GM12878 (cell line): ENCODE measurements around the gene FEN1. TPM values are rescaled to one million over a fixed set of nuclear protein-coding genes. Genes with fewer than 3 reads are reported as not detected.

Source experiments
- ATAC-seq: fragments of 200-7000 bp; cut with Tn5 transposase; 3 replicates; pipeline ENCODE4 v1.9.1; 2020; ENCODE audit warnings: mild to moderate bottlenecking, moderate library complexity
- BruUV-seq: library from RNA; stranded (reverse); fragments of 400-500 nt; replicated peaks from 2 replicates; lab custom pipeline; 2021; lab: Mats Ljungman, UMichigan
- CTCF ChIA-PET: fragments of 300-600 bp; sonication (Branson Sonifier 250); formaldehyde crosslinking; extraction: SDS; loops from one replicate; lab custom pipeline; 2021; ENCODE audit warnings: inconsistent platforms; lab: Yijun Ruan, JAX
- POLR2A ChIA-PET: fragments of 350-600 bp; formaldehyde crosslinking; extraction: SDS; loops from one replicate; lab custom pipeline; 2021; ENCODE audit warnings: inconsistent platforms; lab: Charles Lee
- RAD21 ChIA-PET: fragments of 300-600 bp; sonication (Branson Sonifier 250); formaldehyde crosslinking; loops from one replicate; lab custom pipeline; 2023; ENCODE audit warnings: antibody characterized with exemption; ENCODE audit not compliant: unreplicated experiment; lab: Charles Lee
- SMC1A ChIA-PET: fragments of 300-600 bp; sonication (Branson Sonifier 250); formaldehyde crosslinking; loops from one replicate; lab custom pipeline; 2023; ENCODE audit not compliant: unreplicated experiment, uncharacterized antibody; lab: Charles Lee
- DNase-seq: peaks from one replicate; pipeline ENCODE4 v3.0.0-alpha.2; 2011; ENCODE audit warnings: low read depth, low spot score
- FAIRE-seq: peaks from 3 replicates; lab custom pipeline; 2011; peaks lifted over from hg19 to GRCh38; lab: Jason Lieb, UNC
- H2AFZ ChIP-seq: 2 replicates; pipeline ENCODE4 v1.6.0; 2011; ENCODE audit warnings: low read depth, low read length, control low read depth; ENCODE audit not compliant: control insufficient read depth
- H3K27ac ChIP-seq: 2 replicates; pipeline ENCODE4 v1.5.1; 2011; ENCODE audit warnings: control low read depth; ENCODE audit not compliant: control insufficient read depth, insufficient read depth
- H3K27me3 ChIP-seq, 2 experiments: replicated peaks in 1 of 2; 2 replicates each; pipeline versions ENCODE4 v1.6.0 to v1.6.1; 2011; ENCODE audit warnings: low read length in 1 of 2; ENCODE audit not compliant: control insufficient read depth in 2 of 2, insufficient read depth in 2 of 2
- H3K36me3 ChIP-seq, 2 experiments: 2 replicates each; pipeline ENCODE4 v1.5.1; 2011; ENCODE audit warnings: low read length in 1 of 2; ENCODE audit not compliant: control insufficient read depth in 2 of 2, insufficient read depth in 2 of 2
- H3K4me1 ChIP-seq: 2 replicates; pipeline ENCODE4 v1.6.1; 2011; ENCODE audit warnings: mild to moderate bottlenecking, low read length, moderate library complexity, mixed read lengths; ENCODE audit not compliant: control insufficient read depth, insufficient read depth
- H3K4me2 ChIP-seq: 2 replicates; pipeline ENCODE4 v1.6.0; 2011; ENCODE audit warnings: control low read depth; ENCODE audit not compliant: control insufficient read depth, insufficient read depth
- H3K4me3 ChIP-seq: fragments of 200-600 bp; sonication (generic); 2 replicates; pipeline ENCODE4 v1.5.1; 2016
- H3K79me2 ChIP-seq: 2 replicates; pipeline ENCODE4 v1.6.0; 2011; ENCODE audit warnings: low read length; ENCODE audit not compliant: control insufficient read depth, insufficient read depth
- H3K9ac ChIP-seq: 2 replicates; pipeline ENCODE4 v1.8.0; 2011; ENCODE audit warnings: low read length, control low read depth, mixed read lengths; ENCODE audit not compliant: control insufficient read depth, insufficient read depth
- H3K9me3 ChIP-seq: replicated peaks from 3 replicates; pipeline ENCODE4 v1.5.1; 2011; ENCODE audit warnings: mild to moderate bottlenecking, low read length; ENCODE audit not compliant: control insufficient read depth, insufficient read depth
- H4K20me1 ChIP-seq: 2 replicates; pipeline ENCODE4 v1.6.0; 2011; ENCODE audit not compliant: control insufficient read depth, insufficient read depth
- BMI1 ChIP-seq: fragments of 450-650 bp; IDR thresholded peaks from 2 replicates; pipeline ENCODE4 v1.6.1; 2016; ENCODE audit warnings: mild to moderate bottlenecking, moderate library complexity, borderline replicate concordance
- IKZF1 ChIP-seq: fragments of 450-650 bp; conservative IDR thresholded peaks from 2 replicates; pipeline ENCODE4 v1.6.1; 2017; ENCODE audit warnings: antibody characterized with exemption, mild to moderate bottlenecking
- MTA2 ChIP-seq: fragments of 450-650 bp; IDR thresholded peaks from 2 replicates; pipeline ENCODE4 v1.6.1; 2016; ENCODE audit warnings: low read depth, mild to moderate bottlenecking, moderate library complexity
- POLR2A ChIP-seq: IDR thresholded peaks from 2 replicates; pipeline ENCODE4 v1.6.1; 2011; ENCODE audit warnings: low read depth, mild to moderate bottlenecking, low read length
- WRNIP1 ChIP-seq: IDR thresholded peaks from 2 replicates; pipeline ENCODE4 v1.6.1; 2011; ENCODE audit warnings: low read depth, low read length, improper control_type of control experiment, borderline replicate concordance
- WGBS: methylation state at CpG from one replicate; pipeline ENCODE4 v1.1.6; 2016; ENCODE audit warnings: low lambda C conversion rate; ENCODE audit not compliant: insufficient replicate concordance, insufficient coverage; ENCODE audit errors: missing lambda C conversion rate; 5-methylcytosine and 5-hydroxymethylcytosine counted together
- in situ Hi-C: fragments of 300-500 bp; cut with MboI; formaldehyde crosslinking; loops from 9 replicates; pipeline ENCODE4 v1.14.3; 2018; ENCODE audit warnings: mixed read lengths
- intact Hi-C: fragments of 100-400 bp; cut with micrococcal nuclease; formaldehyde crosslinking; loops from one replicate; pipeline ENCODE4 v1.14.2; 2022; ENCODE audit not compliant: unreplicated experiment
- polyA plus RNA-seq, 11 experiments: library from polyadenylated mRNA; depleted of rRNA in 4 of 11; unstranded in 6 of 11; stranded (reverse) in 5 of 11; fragments of >200 nt; fragmentation: Nextera tagmentation in 4 of 11; fragmentation: Illumina TruSeq in 1 of 11; extraction: Ambion mirVana in 4 of 11; extraction: Trizol in 1 of 11; gene quantifications; 1 replicate in 1 of 11; 2 replicates in 10 of 11; pipeline versions ENCODE4 v1.2.1 to v1.2.3, GENCODE V29; 2011 to 2016; ENCODE audit warnings: inconsistent platforms in 2 of 11, missing spikeins in 2 of 11, low read depth in 1 of 11
- total RNA-seq, 4 experiments: library from RNA; depleted of rRNA in 3 of 4; stranded (reverse); fragments of >200 nt in 3 of 4; fragmentation: Illumina TruSeq in 1 of 4; extraction: Trizol in 1 of 4; gene quantifications; 2 replicates each; pipeline versions ENCODE4 v1.2.1 to v1.2.3, GENCODE V29; 2013 to 2021
- TF ChIP-seq, protein P1 (sequence below): fragments of 450-650 bp; IDR thresholded peaks from 2 replicates; pipeline ENCODE4 v1.6.1; 2018; ENCODE audit warnings: borderline replicate concordance, mild to moderate bottlenecking; ENCODE audit not compliant: partially characterized antibody
- TF ChIP-seq, protein P2 (sequence below): fragments of 450-650 bp; formaldehyde crosslinking; IDR thresholded peaks from 2 replicates; pipeline ENCODE4 v1.4.0; 2022; ENCODE audit warnings: mild to moderate bottlenecking, moderate library complexity

FEN1 gene
- total and polyA plus RNA-seq, 10 of the 15 experiments (the other 5 are each of a cell fraction or from before 2014, with no cell fraction given): 54.8 to 282 (median 125) TPM

DNA sequence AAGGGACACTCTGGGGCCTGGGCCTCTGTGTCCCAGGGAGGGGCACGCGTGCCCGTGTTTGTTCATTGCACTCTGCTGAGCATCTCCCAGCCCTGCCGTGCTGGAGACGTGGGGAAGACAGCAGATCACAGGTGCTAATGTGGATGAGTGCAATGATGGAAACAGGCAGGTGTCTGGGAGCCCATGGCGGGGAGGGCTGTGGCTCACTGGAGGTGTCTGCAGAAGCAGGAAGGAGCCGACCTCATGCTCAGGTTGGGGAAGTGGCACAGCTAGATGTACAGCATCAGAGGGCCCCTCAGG is 8.3 kb upstream of the FEN1 start (continued):
- TF ChIP-seq, protein P1, sequence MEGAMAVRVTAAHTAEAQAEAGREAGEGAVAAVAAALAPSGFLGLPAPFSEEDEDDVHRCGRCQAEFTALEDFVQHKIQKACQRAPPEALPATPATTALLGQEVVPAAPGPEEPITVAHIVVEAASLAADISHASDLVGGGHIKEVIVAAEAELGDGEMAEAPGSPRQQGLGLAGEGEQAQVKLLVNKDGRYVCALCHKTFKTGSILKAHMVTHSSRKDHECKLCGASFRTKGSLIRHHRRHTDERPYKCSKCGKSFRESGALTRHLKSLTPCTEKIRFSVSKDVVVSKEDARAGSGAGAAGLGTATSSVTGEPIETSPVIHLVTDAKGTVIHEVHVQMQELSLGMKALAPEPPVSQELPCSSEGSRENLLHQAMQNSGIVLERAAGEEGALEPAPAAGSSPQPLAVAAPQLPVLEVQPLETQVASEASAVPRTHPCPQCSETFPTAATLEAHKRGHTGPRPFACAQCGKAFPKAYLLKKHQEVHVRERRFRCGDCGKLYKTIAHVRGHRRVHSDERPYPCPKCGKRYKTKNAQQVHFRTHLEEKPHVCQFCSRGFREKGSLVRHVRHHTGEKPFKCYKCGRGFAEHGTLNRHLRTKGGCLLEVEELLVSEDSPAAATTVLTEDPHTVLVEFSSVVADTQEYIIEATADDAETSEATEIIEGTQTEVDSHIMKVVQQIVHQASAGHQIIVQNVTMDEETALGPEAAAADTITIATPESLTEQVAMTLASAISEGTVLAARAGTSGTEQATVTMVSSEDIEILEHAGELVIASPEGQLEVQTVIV: no peak

DNA sequence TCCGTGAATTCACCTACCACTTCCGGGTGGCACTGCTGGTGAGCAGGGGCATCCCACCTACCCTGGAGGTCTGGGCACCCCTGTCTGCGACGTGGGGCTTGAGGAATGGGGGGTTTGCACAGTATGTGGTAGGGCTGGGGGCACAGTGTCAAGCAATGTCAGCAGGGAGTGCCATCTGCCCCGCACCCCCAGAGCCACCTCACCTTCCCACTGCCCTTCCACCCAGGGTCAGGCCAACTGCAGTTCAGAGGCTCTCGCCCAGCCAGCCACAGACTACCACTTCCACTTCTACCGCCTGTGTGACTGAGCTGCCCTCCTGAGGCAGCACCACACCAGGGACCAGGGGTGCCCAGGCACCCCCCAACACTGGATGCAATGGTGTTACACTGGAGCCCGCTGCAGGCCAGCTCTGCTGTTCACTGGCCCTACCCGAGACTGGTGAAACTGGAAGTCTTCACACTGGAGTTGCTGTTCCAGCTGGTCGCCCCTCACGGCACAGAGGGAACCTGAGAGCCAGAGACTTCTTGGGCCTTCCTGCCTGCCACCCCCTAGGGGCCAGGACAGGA is 6.8 kb upstream of the FEN1 start:
- intact Hi-C loops: no loop called here
- Histone ChIP-seq H3K27me3 (no peaks in the 10 kb centered on the region), H3K9me3 (no peaks in the 10 kb centered on the region), H3K4me3 (no peak overlapping the region), H3K4me2 (no peak overlapping the region), H3K9ac (no peak overlapping the region), H3K27ac (no peak overlapping the region), H3K79me2 (peaks cover 9% of the 10 kb centered on the region), H2AFZ (no peak overlapping the region), H3K36me3 (peaks cover 20 to 24% of the 10 kb centered on the region in 2 experiments), H3K4me1 (no peaks in the 10 kb centered on the region; the same call in 1 of the 2 replicates), H4K20me1 (no peaks in the 10 kb centered on the region)
- ChIA-PET RAD21 (interaction anchor here (1.4 to 1.5 kb wide), 2 partner anchors 33 to 38 kb away, joined by 4 read pairs; no protein-coding TSS in a partner anchor), CTCF (interaction anchor here (0.9 to 10.5 kb wide), 8 partner anchors 11 to 296 kb away, joined by 3 to 200 read pairs (median 5); partner anchors contain the start of gene MYRF), POLR2A (no interaction called here), SMC1A (interaction anchor here (1.2 to 8.3 kb wide), 4 partner anchors 11 to 37 kb away, joined by 3 to 91 read pairs (median 14); no protein-coding TSS in a partner anchor)
- no TSS peak for BruUV-seq
- WGBS: 37% methylated on average over 11 of the region's 11 CpGs
- in situ Hi-C loops: no loop called here
- ATAC-seq (peak; percentile 76), FAIRE-seq (no peak), DNase-seq (no peak)
- TF ChIP-seq BMI1: no peak
- TF ChIP-seq MTA2: no peak
- TF ChIP-seq IKZF1: peak; percentile 17; the same call in 1 of the 2 replicates
- peak; percentile 38; the same call in 1 of the 2 replicates for TF ChIP-seq POLR2A
- TF ChIP-seq, protein P2, sequence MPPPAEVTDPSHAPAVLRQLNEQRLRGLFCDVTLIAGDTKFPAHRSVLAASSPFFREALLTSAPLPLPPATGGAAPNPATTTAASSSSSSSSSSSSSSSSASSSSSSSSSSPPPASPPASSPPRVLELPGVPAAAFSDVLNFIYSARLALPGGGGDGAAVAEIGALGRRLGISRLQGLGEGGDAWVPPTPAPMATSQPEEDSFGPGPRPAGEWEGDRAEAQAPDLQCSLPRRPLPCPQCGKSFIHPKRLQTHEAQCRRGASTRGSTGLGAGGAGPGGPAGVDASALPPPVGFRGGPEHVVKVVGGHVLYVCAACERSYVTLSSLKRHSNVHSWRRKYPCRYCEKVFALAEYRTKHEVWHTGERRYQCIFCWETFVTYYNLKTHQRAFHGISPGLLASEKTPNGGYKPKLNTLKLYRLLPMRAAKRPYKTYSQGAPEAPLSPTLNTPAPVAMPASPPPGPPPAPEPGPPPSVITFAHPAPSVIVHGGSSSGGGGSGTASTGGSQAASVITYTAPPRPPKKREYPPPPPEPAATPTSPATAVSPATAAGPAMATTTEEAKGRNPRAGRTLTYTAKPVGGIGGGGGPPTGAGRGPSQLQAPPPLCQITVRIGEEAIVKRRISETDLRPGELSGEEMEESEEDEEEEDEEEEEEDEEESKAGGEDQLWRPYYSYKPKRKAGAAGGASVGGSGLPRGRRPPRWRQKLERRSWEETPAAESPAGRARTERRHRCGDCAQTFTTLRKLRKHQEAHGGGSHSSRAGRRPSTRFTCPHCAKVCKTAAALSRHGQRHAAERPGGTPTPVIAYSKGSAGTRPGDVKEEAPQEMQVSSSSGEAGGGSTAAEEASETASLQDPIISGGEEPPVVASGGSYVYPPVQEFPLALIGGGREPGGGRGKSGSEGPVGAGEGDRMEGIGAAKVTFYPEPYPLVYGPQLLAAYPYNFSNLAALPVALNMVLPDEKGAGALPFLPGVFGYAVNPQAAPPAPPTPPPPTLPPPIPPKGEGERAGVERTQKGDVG (CRISPR knock-in tag): no peak
- TF ChIP-seq WRNIP1: no peak
